Measurements from ENCODE around the gene SLC30A3. TPM values are rescaled to one million over a fixed set of nuclear protein-coding genes. Genes with fewer than 3 reads are reported as not detected.
"Not testable (repeated sequence)": the region's sequence is repeated elsewhere in the genome, so short reads cannot be mapped to it uniquely, and the experiment has no call there.

The SLC30A3 gene
- total RNA-seq, 4 donors from 2014 or later: 0.20 TPM; not detected in 3

DNA sequence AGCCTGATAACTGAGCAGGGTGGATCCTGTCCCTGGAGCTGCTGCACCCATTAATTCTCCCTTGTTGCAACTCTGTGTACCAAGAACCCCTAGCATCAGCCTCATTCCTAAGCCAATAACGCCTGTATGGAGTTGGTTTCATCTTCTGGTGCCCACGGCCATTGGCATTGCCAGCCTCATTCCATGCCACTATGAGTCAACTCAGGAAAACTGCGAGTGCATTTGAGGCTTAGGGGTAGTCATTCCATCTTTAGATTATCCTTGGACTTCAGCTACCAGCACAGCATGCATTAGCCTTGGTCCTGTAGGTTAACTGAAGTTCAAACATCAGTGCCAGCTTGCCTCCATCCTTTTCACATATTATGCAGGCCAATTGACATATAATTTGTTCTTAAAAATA is 18.0 kb upstream of the SLC30A3 start:
- TF ChIP-seq, protein P1, sequence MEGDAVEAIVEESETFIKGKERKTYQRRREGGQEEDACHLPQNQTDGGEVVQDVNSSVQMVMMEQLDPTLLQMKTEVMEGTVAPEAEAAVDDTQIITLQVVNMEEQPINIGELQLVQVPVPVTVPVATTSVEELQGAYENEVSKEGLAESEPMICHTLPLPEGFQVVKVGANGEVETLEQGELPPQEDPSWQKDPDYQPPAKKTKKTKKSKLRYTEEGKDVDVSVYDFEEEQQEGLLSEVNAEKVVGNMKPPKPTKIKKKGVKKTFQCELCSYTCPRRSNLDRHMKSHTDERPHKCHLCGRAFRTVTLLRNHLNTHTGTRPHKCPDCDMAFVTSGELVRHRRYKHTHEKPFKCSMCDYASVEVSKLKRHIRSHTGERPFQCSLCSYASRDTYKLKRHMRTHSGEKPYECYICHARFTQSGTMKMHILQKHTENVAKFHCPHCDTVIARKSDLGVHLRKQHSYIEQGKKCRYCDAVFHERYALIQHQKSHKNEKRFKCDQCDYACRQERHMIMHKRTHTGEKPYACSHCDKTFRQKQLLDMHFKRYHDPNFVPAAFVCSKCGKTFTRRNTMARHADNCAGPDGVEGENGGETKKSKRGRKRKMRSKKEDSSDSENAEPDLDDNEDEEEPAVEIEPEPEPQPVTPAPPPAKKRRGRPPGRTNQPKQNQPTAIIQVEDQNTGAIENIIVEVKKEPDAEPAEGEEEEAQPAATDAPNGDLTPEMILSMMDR (IDR thresholded peaks at IDR 0.05 in 4 of 5, conservative IDR thresholded peaks at IDR 0.05 in 1 of 5): no peak
- no peak for TF ChIP-seq POLR2A (IDR thresholded peaks at IDR 0.05)
- Histone ChIP-seq H3K4me3 (peak overlapping the region in 3 of 4 donors; percentile 21 to 72 (median 26)), H3K9me3 (no peaks in the 10 kb centered on the region), H3K27me3 (no peaks in the 10 kb centered on the region), H3K27ac (peak overlapping the region; percentile 88 to 99 (median 98)), H3K36me3 (no peaks in the 10 kb centered on the region), H3K4me1 (peaks cover 18 to 21% of the 10 kb centered on the region in 2 donors)
- ATAC-seq (peak; percentile 9 to 10), DNase-seq (peak in 1 of 2 donors; percentile 48)
- intact Hi-C loops (cut with DNase I; ENCODE audit: low total_unique reads) (loop anchor here (1.0 to 5.0 kb wide), 6 partner anchors 16 to 309 kb away; partner anchors contain the start of genes ABHD1, ATRAID, MAPRE3 and SLC5A6), in situ Hi-C loops (cut with MboI; ENCODE audit: low sequenced_read_pairs in 4 of 4) (loop anchor here in 3 of 4 donors (10.0 to 25.0 kb wide), 3 partner anchors 186 to 319 kb away; partner anchors contain the start of gene MAPRE3 (in 2 of the 3))

DNA sequence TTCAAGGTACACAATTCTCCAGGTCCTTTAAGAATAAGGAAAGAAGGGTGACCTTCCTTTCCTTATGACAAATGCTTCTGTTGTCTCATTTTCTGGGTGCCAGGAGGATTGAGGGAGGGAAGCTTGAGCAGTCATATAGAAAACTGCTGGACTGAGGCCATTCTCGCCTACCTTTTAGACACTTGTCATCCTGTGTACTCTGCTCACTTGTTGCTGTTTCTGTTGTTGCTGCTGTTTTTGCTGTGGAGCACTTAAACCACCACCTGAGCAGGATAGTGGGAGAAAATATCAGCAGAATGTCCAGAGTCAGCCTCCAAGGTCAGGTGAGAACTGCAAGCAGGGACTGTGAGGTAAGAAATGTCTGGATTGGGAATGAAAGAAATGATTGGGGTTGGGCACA is 15.2 kb upstream of the SLC30A3 start:
- DNase-seq: no peak
- in situ Hi-C loops (cut with MboI; ENCODE audit: low sequenced_read_pairs in 4 of 4): loop anchor here in 2 of 4 donors (10.0 to 25.0 kb wide), 2 partner anchors 173 to 316 kb away; partner anchors contain the start of gene MAPRE3 (in 2 of the 2)
- Histone ChIP-seq H3K27me3 (no peaks in the 10 kb centered on the region), H3K9me3 (no peaks in the 10 kb centered on the region), H3K4me3 (no peak overlapping the region), H3K4me1 (peaks cover 18 to 21% of the 10 kb centered on the region in 2 donors), H3K27ac (no peak overlapping the region), H3K36me3 (no peaks in the 10 kb centered on the region)
- ATAC-seq: no peak
- TF ChIP-seq, protein P1 (IDR thresholded peaks at IDR 0.05 in 4 of 5, conservative IDR thresholded peaks at IDR 0.05 in 1 of 5): no peak
- no peak for TF ChIP-seq POLR2A (IDR thresholded peaks at IDR 0.05)
- intact Hi-C loops (cut with DNase I; ENCODE audit: low total_unique reads): loop anchor here (5.0 kb wide), 1 partner anchor 316 kb away; no protein-coding TSS in a partner anchor

DNA sequence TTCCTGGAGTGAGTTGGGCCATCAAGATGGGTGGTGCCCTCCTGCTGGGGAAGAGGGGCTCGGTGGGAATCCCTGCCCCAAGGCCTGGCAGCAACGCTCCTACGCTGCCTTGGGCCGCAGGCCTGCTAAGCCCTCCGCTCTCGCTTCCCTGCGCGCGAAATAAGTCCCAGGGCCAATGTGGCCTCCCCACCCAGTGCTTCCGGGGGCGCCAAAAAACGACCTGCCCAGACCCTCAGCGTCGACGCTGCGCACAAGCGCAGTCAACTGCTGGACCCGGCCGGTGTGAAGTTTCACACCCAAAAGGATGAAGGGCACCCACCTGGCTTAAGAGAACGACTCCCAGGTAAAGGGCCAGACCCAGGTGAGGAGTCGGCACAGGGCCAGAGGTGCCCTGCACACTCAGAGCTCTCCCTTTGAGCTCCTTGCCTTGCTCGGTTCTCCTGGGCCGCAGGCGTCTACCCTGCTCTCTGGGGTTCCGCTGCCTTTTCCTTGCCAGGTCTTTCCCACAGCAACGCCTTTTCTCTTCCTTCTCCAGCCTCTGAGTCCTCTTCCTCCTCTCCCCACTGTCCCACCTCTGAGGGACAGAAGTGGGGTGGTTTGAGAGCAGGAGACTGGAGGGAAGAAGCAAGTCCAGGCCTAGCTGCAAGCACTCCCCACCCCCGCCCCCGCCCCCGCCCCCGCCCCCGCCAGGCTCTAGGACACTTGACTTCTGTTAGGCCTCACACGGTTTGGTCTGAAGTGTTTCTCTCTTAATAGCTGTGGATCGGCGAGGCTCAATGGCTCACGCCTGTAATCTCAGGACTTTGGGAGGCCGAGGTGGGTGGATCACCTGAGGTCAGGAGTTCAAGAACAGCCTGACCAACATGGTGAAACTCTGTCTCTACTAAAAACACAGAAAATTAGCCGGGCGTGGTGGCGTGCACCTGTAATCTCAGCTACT is 12.6 kb upstream of the SLC30A3 start, which contains the start of gene DNAJC5G:
Gene DNAJC5G, plus strand, starts transcription at position 223 of the 940 bp plus-strand sequence. CDS start 1,296 bp downstream, outside the sequence.
- H3K4me1 ChIP-seq: peaks cover 5 to 7% of the 10 kb centered on the region in 2 donors
- in situ Hi-C loops (cut with MboI; ENCODE audit: low sequenced_read_pairs in 4 of 4): loop anchor here in 2 of 4 donors (10.0 to 25.0 kb wide), 2 partner anchors 171 to 313 kb away; partner anchors contain the start of gene MAPRE3 (in 2 of the 2)
- H3K36me3 ChIP-seq: no peaks in the 10 kb centered on the region
- H3K27me3 ChIP-seq: no peaks in the 10 kb centered on the region
- intact Hi-C loops (cut with DNase I; ENCODE audit: low total_unique reads): loop anchor here (5.0 kb wide), 1 partner anchor 313 kb away; no protein-coding TSS in a partner anchor
- no peak within 1 kb of the TSS for H3K27ac ChIP-seq
- H3K9me3 ChIP-seq: no peaks in the 10 kb centered on the region
- DNase-seq: no peak
- TF ChIP-seq POLR2A (IDR thresholded peaks at IDR 0.05): no peak
- TF ChIP-seq, protein P1 (IDR thresholded peaks at IDR 0.05 in 4 of 5, conservative IDR thresholded peaks at IDR 0.05 in 1 of 5): no peak
- ATAC-seq: no peak
- H3K4me3 ChIP-seq: no peak within 1 kb of the TSS

DNA sequence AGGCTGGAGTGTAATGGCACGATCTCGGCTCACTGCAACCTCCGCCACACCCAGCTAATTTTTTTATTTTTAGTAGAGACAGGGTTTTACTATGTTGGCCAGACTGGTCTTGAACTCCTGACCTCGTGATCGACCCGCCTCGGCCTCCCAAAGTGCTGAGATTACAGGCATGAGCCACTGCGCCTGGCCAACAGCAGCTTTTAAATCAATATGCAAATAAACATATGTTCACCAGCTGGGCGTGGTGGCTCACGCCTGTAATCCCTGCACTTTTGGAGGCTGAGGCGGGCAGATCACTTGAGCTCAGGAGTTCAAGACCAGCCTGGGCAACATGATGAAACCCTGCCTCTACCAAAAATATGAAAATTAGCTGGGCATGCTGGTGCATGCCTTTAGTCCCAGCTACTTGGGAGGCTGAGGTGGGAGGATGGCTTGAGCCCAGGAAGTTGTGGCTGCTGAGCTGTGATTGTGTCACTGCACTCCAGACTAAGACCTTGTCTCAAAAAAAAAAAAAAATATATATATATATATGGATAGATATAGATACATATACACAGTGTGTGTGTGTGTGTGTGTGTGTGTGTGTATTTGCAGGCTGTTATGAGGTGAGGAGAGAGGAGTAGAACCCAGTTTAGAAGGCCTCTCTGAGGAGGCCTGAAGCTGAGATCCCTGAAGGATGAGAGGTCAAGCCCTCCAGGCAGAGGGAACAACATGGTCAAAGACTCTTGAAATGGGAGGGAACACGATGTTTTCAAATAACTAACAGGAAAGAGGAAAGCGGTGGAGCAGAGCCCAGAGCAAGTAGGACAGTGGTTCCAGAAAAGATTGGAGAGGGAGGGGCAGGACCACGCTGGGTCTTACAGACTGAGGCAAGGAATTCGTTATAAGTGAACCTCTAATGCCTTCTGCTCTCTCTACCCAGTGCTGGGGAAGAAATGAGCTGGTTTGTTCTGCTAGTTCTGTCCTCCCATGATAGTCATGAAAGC is 10.0 kb upstream of the SLC30A3 start:
- DNase-seq; H3K4me3 ChIP-seq; H3K9me3 ChIP-seq; H3K36me3 ChIP-seq; H3K4me1 ChIP-seq; H3K27me3 ChIP-seq; H3K27ac ChIP-seq; intact Hi-C loops (cut with DNase I; ENCODE audit: low total_unique reads); ATAC-seq: not testable (repeated sequence)
- in situ Hi-C loops (cut with MboI; ENCODE audit: low sequenced_read_pairs in 4 of 4): loop anchor here in 1 of 4 donors (10.0 kb wide), 1 partner anchor 168 kb away; no protein-coding TSS in a partner anchor

All from gastrocnemius medialis (tissue), 4 donors.